ENCODE data around the gene KDM1B. TPM values are rescaled to one million over a fixed set of nuclear protein-coding genes. Genes with fewer than 3 reads are reported as not detected.

The KDM1B gene
- total RNA-seq, 1 donor, result 17.3 TPM

DNA sequence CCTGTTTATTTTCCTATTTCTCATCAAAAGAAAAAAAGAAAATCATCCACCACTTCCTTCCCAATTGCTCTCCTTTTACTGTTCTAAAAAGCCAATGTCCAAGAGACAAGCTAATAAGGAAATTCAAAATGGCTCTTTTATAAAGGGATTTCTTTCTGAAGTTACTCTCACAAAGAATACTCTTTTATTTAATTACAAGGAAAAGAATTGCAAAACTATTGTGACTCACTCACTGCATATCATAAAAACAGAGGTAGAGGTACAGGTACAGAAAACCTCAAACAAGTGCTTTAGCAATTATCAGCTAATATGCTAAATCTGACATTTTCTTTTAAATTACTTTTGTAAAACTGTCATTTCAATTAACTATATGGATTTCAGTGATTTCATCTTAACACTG lies 91.0 kb downstream of the KDM1B start:
- DNase-seq (ENCODE audit: low read depth), result no peak
- TF ChIP-seq, protein P1, sequence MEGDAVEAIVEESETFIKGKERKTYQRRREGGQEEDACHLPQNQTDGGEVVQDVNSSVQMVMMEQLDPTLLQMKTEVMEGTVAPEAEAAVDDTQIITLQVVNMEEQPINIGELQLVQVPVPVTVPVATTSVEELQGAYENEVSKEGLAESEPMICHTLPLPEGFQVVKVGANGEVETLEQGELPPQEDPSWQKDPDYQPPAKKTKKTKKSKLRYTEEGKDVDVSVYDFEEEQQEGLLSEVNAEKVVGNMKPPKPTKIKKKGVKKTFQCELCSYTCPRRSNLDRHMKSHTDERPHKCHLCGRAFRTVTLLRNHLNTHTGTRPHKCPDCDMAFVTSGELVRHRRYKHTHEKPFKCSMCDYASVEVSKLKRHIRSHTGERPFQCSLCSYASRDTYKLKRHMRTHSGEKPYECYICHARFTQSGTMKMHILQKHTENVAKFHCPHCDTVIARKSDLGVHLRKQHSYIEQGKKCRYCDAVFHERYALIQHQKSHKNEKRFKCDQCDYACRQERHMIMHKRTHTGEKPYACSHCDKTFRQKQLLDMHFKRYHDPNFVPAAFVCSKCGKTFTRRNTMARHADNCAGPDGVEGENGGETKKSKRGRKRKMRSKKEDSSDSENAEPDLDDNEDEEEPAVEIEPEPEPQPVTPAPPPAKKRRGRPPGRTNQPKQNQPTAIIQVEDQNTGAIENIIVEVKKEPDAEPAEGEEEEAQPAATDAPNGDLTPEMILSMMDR (IDR thresholded peaks at IDR 0.05; ENCODE audit: insufficient read depth, low read depth, low read length), result no peak
- H3K4me3 ChIP-seq (ENCODE audit: low read depth, low read length), result no peak overlapping the region

DNA sequence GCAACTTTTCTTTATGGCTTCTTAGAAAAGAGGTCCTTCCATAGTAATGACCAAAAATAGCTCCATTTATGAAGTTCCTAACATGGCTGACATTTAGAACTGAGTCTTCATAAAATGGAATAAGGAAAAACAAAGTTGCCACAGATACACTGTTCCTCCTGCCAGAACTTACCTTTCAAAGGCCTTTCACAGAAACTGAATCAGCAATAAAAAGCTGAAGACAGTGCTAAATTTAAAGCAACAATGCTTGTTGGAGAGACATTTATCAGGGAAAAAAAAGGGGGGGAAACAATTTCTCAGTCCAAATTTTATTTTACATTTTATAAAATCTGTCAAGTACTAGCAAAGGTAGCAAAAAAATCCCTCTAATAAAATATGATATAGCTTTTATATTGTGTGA lies 91.8 kb downstream of the KDM1B start:
- H3K4me3 ChIP-seq (ENCODE audit: low read depth, low read length), result no peak overlapping the region
- TF ChIP-seq, protein P1 (IDR thresholded peaks at IDR 0.05; ENCODE audit: insufficient read depth, low read depth, low read length), result no peak
- DNase-seq (ENCODE audit: low read depth), result no peak

DNA sequence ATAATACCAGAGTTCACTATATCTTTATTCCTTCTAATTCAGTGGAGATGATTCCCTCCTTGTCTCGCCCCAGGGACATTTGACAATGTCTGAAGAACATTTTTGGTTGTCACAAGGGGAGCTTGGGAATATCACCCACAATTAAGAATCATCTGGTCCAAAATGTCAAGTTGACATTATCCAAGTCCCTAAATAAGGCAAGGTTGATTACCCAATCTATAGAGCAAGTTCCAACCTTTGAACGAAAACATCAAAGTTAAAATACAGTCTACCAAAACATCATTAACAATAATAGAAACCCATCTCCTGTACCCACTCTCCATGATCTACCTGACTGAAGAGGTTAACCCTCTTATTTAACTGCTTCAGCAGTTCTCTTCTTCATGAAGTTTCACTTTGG lies 93.5 kb downstream of the KDM1B start:
- H3K4me3 ChIP-seq (ENCODE audit: low read depth, low read length), result no peak overlapping the region
- no peak for DNase-seq (ENCODE audit: low read depth)
- TF ChIP-seq, protein P1 (IDR thresholded peaks at IDR 0.05; ENCODE audit: insufficient read depth, low read depth, low read length), result no peak

DNA sequence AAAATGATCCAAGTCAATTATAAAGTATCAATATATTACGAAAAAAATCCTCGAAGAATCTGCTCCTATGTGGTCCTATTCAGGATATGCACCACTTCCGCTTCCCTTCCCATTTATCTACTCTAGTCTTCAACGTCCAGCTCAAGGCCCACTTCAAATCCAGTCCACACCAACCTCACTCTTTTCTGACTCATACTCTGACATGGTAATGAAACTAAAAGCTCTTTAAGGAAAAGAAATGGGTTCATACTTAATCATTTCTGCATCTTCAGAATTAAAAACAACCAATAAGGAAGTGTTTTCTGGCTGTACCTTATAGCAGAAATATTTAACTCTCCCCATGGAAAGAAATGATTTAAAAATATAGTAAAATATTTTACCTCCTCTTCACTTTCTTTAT lies 94.0 kb downstream of the KDM1B start:
- H3K4me3 ChIP-seq (ENCODE audit: low read depth, low read length), result no peak overlapping the region
- TF ChIP-seq, protein P1 (IDR thresholded peaks at IDR 0.05; ENCODE audit: insufficient read depth, low read depth, low read length), result no peak
- no peak for DNase-seq (ENCODE audit: low read depth)

DNA sequence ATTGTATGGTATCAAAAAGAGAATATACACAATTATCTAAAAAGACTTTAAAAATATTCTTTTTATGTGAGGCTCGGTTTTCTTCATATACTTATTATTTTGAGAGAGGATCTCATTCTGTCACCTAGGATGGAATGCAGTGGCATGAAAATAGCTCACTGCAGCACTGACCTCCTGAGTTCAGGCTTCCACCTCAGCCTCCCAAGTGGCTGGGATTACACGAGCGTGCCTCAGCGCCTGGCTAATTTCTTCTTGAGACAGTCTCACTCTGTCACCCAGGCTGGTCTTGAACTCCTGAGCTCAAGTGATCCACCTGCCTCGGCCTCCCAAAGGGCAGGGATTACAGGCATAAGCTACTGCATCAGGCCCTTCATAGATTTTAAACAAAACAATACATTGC lies 98.4 kb downstream of the KDM1B start:
- TF ChIP-seq, protein P1 (IDR thresholded peaks at IDR 0.05; ENCODE audit: insufficient read depth, low read depth, low read length), result no peak
- no peak for DNase-seq (ENCODE audit: low read depth)
- H3K4me3 ChIP-seq (ENCODE audit: low read depth, low read length), result no peak overlapping the region

DNA sequence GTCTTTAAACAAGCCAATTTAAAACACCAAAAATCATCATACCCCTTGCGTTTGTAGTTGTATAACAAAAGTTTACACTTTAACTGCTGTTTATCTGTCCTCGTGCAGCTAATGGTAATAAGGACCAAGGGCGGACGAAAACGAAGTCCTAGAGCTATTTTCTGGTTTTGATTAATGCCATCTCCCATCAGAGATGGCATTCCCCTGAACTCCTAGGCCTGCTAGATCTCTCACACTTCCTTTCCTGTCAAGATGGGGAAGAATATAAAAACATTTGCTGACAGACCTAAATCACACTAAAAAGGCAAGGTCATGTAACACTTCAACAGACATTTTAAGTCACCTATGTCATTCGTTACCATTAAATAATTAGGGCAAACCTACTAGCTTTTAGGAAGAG lies 99.6 kb downstream of the KDM1B start:
- TF ChIP-seq, protein P1 (IDR thresholded peaks at IDR 0.05; ENCODE audit: insufficient read depth, low read depth, low read length), result no peak
- DNase-seq (ENCODE audit: low read depth), result no peak
- no peak overlapping the region for H3K4me3 ChIP-seq (ENCODE audit: low read depth, low read length)

DNA sequence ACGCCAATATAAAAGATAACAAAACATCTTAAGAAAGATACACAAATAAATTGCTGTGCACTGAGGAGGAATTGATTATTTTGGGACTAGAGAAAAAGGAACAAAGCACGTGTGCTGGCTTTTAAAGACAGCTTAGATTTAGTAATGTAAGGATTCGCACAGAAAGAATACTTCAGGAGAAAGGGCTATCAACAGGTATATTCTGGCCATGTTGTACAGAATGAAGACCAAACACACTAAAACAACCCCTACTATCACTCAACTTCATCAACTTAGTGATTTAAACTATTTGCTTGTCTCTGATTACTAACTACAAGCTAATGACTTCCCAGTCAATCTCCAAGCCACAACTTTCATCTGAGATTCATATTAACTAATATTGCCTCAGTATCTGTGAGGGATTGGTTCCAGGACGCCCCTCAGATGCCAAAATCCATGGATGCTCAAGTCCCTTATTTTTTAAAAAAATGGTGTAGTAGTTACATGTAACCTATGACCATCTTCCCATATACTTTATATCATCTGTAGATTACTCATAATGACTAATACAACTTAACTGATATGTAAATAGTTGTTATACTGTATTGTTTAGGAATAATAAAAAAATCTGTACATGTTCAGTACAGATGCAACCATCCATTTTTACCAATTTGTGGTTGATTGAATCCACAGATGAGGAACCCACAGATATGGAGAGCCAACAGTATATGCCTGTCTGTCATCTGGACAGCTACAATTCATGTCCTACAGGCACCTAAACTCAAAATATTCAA lies 104.6 kb downstream of the KDM1B start:
- DNase-seq (ENCODE audit: low read depth), result no peak
- no peak overlapping the region for H3K4me3 ChIP-seq (ENCODE audit: low read depth, low read length)
- TF ChIP-seq, protein P1 (IDR thresholded peaks at IDR 0.05; ENCODE audit: insufficient read depth, low read depth, low read length), result no peak

All from fibroblast of villous mesenchyme (primary cell).